G401.6 (cell line): ENCODE measurements around the gene ZHX3.

Experiments used
- FAIRE-seq: peaks from 2 replicates; lab custom pipeline; 2012; peaks lifted over from hg19 to GRCh38; lab: Jason Lieb, UNC

Gene ZHX3

GRCh38 chr20:41355192-41355591, 37.7 kb upstream of the ZHX3 start:
- FAIRE-seq = no peak

GRCh38 chr20:41353530-41353929, 36.0 kb upstream of the ZHX3 start:
- no peak for FAIRE-seq

- no peak for FAIRE-seq
Observed at GRCh38 chr20:41352666-41353065, 35.1 kb upstream of the ZHX3 start.

GRCh38 chr20:41352106-41352505, 34.6 kb upstream of the ZHX3 start:
- FAIRE-seq = no peak

GRCh38 chr20:41350408-41350962, 33.0 kb upstream of the ZHX3 start:
- FAIRE-seq = no peak

DNA sequence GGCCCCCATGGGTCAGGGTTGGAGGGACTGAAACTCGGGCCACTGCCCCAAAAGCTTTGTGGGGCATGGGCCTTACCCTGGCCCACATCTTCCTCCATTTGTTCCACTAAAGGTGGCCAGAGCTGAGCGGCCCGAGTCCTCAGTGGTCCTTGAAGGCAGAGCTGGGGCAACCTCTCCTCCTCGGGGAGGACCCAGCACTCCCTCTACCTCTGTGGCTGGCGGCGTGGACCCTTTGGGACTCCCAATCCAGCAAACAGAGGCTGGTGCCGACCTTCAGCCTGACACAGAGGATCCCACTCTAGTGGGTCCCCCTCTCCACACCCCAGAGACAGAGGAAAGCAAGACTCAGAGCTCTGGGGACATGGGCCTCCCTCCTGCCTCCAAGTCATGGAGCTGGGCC, 32.4 kb upstream of the ZHX3 start:
- no peak for FAIRE-seq

DNA sequence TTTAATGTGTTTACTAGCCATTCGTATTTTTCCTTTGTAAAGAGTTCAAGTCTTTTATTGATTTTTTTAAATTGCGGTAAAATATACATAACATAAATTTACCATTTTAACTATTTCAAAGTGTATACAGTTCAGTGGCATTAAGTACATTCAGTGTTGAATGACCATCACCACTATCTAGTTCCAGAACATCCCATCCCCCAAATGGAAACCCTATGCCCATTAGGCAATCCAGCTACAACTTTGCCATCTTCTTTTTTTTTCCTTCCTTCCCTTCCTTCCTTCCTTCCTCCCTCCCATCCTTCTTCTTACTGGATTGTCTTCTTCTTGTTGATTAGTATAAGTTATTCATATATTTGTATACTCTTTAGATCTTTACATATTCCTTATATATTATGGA, 31.7 kb upstream of the ZHX3 start:
- no peak for FAIRE-seq

GRCh38 chr20:41348430-41349172, 31.1 kb upstream of the ZHX3 start:
- no peak for FAIRE-seq

DNA sequence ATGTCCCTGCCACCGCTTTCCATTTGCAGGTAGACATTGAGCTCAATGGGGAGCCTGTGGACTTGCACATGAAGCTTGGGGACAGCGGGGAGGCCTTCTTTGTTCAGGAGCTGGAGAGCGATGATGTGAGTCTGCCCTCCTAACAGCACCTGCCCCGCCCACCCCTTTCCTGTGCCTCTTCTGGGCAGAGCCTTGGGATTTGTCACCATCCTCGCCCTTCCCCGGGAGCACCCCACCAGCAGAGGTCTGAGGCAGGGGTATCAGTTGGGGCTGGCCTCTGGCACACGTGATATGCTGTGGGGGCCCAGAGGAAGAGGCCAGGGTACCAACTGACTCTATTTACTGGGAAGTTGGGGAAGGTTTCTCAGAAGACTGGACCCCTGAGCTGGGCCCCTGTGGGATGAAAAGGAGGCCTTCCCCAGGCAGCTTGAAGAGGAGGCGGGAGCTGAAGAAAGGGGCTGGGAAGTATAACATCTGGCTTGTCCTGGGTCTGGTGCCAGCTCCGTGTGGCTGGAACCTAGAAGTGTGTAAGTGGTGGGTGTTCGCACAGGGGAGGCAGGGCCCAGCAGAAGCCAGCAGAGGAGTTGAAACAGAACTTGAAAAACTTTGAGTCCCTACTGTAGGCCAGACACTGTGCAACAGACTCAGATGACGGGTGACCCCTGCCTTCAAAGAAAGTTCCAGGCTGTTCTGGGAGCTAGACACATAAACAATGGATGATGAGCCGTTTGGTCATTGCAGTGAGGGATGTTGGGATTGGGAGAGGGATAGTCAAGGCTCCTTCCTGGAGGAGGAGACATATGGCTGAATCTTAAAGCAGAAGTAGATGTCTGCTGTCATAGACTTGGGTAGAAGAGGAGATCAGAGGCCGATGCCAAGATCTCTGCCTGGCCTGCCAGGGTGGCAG, 30.2 kb upstream of the ZHX3 start:
- FAIRE-seq = no peak

DNA sequence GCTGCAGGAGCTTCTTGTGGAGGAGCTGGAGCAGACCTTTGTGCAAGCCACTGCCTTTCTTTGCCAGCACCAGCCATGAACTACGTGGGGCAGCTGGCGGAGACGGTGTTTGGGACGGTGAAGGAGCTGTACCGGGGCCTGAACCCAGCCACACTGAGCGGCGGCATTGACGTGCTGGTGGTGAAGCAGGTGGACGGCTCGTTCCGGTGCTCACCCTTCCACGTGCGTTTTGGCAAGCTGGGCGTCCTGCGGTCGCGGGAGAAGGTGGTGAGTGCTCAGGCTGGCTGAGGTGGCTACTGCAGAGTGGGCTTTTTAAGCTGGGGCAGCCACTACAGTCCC, 28.2 kb upstream of the ZHX3 start:
- FAIRE-seq = no peak

- FAIRE-seq = no peak
Observed at GRCh38 chr20:41344938-41345728, 27.6 kb upstream of the ZHX3 start.

DNA sequence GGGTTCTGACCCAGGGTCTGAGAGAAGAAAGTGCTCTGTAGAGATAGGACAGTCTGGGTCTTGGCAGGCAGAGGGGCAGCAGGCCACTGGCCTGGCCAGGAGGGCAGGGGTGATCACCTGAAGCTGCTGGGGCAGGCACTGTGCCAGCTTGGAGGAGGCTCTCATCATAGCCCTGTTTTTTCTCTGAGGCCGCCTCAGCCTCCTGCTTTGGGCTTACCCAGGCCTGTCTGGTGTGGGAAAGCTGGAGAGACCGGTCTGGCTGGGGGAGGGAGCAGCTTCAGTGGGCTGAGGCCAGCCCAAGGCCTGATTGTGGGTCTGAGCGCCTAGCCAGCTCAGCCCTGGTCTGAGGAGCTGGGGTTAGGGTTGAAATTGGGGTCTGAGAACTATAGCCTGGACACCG, 26.9 kb upstream of the ZHX3 start:
- no peak for FAIRE-seq

GRCh38 chr20:41342474-41343464, 25.2 kb upstream of the ZHX3 start:
- no peak for FAIRE-seq

DNA sequence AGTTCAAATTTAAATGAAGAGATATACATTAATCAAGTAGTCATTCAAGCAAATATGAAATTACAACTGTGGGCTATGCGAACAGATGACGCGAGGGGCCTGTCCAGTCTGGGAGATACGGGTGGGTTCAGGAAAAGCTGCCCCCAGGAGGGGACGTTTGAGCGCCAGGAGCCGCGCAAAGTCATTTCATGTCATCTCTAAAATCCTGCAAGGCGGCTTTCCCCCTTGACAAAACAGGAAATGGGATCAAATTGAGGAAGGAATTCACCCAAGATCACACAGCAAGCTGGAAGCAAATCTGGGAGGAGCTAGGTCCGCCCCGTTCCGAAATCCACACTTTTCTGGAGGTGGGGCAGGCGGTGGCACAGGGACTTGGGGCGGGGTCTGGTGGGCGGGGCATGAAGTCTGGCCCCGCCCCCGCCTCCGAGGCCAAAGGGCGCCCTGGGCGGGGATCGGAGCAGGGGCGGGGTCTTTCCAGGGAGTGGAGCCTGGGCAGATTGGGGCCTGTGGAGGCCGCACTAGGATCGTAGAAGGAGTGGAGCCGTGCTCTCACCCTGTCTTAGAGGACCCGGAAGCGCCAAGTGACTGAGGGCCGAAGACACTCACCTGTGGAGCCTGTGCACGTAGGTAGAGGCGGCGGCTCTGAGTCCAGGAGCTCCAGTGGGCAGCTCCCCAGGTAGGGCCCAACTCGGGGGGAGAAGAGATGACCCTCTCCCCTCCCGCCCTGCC, 23.0 kb upstream of the ZHX3 start, which contains the start of gene LPIN3:
Gene LPIN3, plus strand, starts transcription at position 495 of the 729 bp plus-strand sequence. CDS start 4,983 bp downstream, outside the sequence.
- FAIRE-seq = peak; percentile 98

DNA sequence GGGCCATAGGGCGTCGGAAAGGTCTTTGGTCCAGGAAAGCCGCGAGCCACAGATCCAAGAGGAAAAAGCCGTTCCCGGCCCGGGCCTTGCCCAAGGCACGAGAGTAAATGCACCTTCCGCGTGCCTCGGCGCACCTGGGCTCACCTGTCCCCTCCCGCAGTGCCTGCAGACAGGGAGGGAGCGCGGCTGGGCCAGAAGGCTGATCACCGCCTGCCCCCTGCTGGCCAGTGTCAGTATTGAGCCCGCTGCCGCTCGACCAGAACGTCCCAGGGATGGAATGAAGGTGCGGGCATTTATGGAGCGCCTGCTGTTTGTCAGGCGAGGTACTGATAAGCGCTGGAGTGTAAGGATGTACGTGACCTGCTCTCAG, 22.4 kb upstream of the ZHX3 start:
- no peak for FAIRE-seq

DNA sequence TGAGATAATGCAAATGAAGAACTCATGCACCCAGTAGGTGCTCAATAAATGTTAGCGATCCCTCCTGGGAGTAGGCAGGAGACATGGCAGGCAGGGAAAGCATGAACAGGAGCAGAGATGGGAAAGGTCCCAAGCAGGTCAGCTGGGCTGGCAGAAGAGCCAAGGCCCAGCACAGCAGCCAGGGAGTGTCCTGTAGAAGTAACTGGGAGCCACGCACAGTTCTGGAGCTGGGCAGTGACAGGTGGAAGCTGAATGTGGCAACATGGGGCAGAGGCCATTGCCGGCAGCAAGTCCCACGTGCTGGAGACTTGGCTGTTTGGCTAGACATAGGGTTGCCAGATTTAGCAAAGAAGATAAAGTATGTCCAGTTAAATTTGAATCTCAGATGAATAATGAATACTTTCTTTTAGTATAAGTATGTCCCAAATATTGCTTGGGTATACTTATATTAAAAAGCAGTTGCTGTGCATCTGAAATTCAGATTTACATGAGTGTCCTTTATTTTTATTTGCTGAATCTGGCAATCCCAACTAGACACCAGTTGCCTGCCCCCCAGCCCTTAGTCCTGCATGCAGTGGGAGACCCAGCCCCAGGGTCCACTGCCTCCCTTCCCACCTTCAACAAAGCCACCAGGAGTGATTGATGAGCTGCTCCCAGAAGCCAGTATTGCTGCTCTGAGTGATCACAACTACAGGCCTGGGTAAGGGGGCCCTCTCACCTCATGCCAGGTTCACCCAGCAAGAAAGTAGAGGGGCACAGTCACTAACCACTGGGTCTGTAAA, 19.4 kb upstream of the ZHX3 start:
- no peak for FAIRE-seq

- FAIRE-seq = no peak
Observed at GRCh38 chr20:41335591-41335990, 18.1 kb upstream of the ZHX3 start.

GRCh38 chr20:41334443-41335421, 17.2 kb upstream of the ZHX3 start:
- no peak for FAIRE-seq
